Cortex of kidney (tissue), 1 donor: ENCODE data around the gene ROR1.
"Not testable (repeated sequence)": the region's sequence is repeated elsewhere in the genome, so short reads cannot be mapped to it uniquely, and the experiment has no call there.

Source experiments
- DNase-seq: peaks from one replicate; lab custom pipeline; 2025; lab: John Stamatoyannopoulos, UW

The ROR1 gene

GRCh38 chr1:63794354-63794753 is 20.5 kb downstream of the ROR1 start:
- no peak for DNase-seq

GRCh38 chr1:63794939-63795378 is 21.1 kb downstream of the ROR1 start:
- DNase-seq, result no peak

GRCh38 chr1:63795455-63795854 is 21.6 kb downstream of the ROR1 start:
- DNase-seq, result no peak

GRCh38 chr1:63797056-63797726 is 23.4 kb downstream of the ROR1 start:
- no peak for DNase-seq

- DNase-seq, result no peak
Measured at GRCh38 chr1:63798284-63798683, 24.5 kb downstream of the ROR1 start.

GRCh38 chr1:63799307-63799706 is 25.5 kb downstream of the ROR1 start:
- no peak for DNase-seq

- DNase-seq, result no peak
Measured at GRCh38 chr1:63799820-63800219, 26.0 kb downstream of the ROR1 start.

- DNase-seq, result no peak
Measured at GRCh38 chr1:63802109-63802508, 28.3 kb downstream of the ROR1 start.

GRCh38 chr1:63804829-63805484 is 31.1 kb downstream of the ROR1 start:
- no peak for DNase-seq

GRCh38 chr1:63807046-63807445 is 33.2 kb downstream of the ROR1 start:
- no peak for DNase-seq

- no peak for DNase-seq
Measured at GRCh38 chr1:63810936-63811469, 37.2 kb downstream of the ROR1 start.

GRCh38 chr1:63812071-63812700 is 38.4 kb downstream of the ROR1 start:
- DNase-seq, result no peak

- DNase-seq, result no peak
Measured at GRCh38 chr1:63813829-63814277, 40.0 kb downstream of the ROR1 start.

- not testable (repeated sequence) for DNase-seq
Measured at GRCh38 chr1:63816217-63816815, 42.5 kb downstream of the ROR1 start.

- no peak for DNase-seq
Measured at GRCh38 chr1:63817152-63817667, 43.4 kb downstream of the ROR1 start.

GRCh38 chr1:63817700-63818099 is 43.9 kb downstream of the ROR1 start:
- DNase-seq, result no peak

- DNase-seq, result no peak
Measured at GRCh38 chr1:63818567-63819325, 44.9 kb downstream of the ROR1 start.

- no peak for DNase-seq
Measured at GRCh38 chr1:63819795-63820194, 46.0 kb downstream of the ROR1 start.

GRCh38 chr1:63821091-63822005 is 47.5 kb downstream of the ROR1 start:
- DNase-seq, result no peak

GRCh38 chr1:63822540-63822939 is 48.7 kb downstream of the ROR1 start:
- no peak for DNase-seq
